T follicular helper cell (primary cell): Measurements from ENCODE around the gene PFKM.

Experiments
- DNase-seq: peaks from one replicate; pipeline ENCODE4 v3.0.0-alpha.2; 2020; ENCODE audit warnings: low read depth

Gene PFKM

GRCh38 chr12:48157018-48157888, 38.1 kb downstream of the PFKM start, which contains the start of gene ASB8:
ASB8 (minus strand) TSS chr12:48157515; CDS start chr12:48153496, 4,019 bp downstream.
- DNase-seq: peak; percentile 99

- DNase-seq: no peak
These were observed 38.8 kb downstream of the PFKM start for GRCh38 chr12:48157889-48158370.

GRCh38 chr12:48160046-48160445, 40.9 kb downstream of the PFKM start:
- DNase-seq: no peak

GRCh38 chr12:48160807-48161206, 41.6 kb downstream of the PFKM start:
- DNase-seq: no peak

GRCh38 chr12:48163150-48163747, 44.1 kb downstream of the PFKM start:
- no peak for DNase-seq

GRCh38 chr12:48164451-48164850, 45.3 kb downstream of the PFKM start:
- DNase-seq: no peak

- DNase-seq: peak; percentile 37
These were observed 46.2 kb downstream of the PFKM start for GRCh38 chr12:48165089-48165981.

- no peak for DNase-seq
These were observed 49.8 kb downstream of the PFKM start for GRCh38 chr12:48169011-48169410.

GRCh38 chr12:48175613-48176416, 56.7 kb downstream of the PFKM start:
- DNase-seq: no peak

- no peak for DNase-seq
These were observed 57.2 kb downstream of the PFKM start for GRCh38 chr12:48176417-48176751.

GRCh38 chr12:48177982-48178381, 58.8 kb downstream of the PFKM start:
- DNase-seq: no peak

- no peak for DNase-seq
These were observed 60.3 kb downstream of the PFKM start for GRCh38 chr12:48179466-48179865.

- DNase-seq: no peak
These were observed 61.3 kb downstream of the PFKM start for GRCh38 chr12:48180424-48180823.

GRCh38 chr12:48180857-48181495, 61.8 kb downstream of the PFKM start:
- DNase-seq: no peak

- DNase-seq: no peak
These were observed 63.5 kb downstream of the PFKM start for GRCh38 chr12:48182631-48183030.

GRCh38 chr12:48183091-48183875, 64.1 kb downstream of the PFKM start, which contains the start of gene CCDC184:
CCDC184 (plus strand) TSS chr12:48183644; CDS start chr12:48184123, 479 bp downstream.
- peak; percentile 68 for DNase-seq

- no peak for DNase-seq
These were observed 64.8 kb downstream of the PFKM start for GRCh38 chr12:48183876-48184548.

- DNase-seq: no peak
These were observed 65.4 kb downstream of the PFKM start for GRCh38 chr12:48184549-48184922.

GRCh38 chr12:48185181-48185919, 66.2 kb downstream of the PFKM start:
- DNase-seq: no peak
